OCI-LY7 (cell line): Measurements from ENCODE around the gene ATP2A3.

Experiments used
- CTCF ChIP-seq: fragments of 200-600 bp; sonication (generic); conservative IDR thresholded peaks from 2 replicates; pipeline ENCODE4 v1.5.1; 2014; ENCODE audit warnings: mild to moderate bottlenecking, antibody characterized with exemption, low read length, moderate library complexity, mixed read lengths
- EZH2phosphoT487 ChIP-seq: fragments of 200-600 bp; sonication (generic); IDR thresholded peaks from 2 replicates; pipeline ENCODE4 v1.6.1; 2018; ENCODE audit warnings: low read depth, borderline replicate concordance, mild to moderate bottlenecking, mixed run types, antibody characterized with exemption, low read length, moderate library complexity, mixed read lengths

DNA sequence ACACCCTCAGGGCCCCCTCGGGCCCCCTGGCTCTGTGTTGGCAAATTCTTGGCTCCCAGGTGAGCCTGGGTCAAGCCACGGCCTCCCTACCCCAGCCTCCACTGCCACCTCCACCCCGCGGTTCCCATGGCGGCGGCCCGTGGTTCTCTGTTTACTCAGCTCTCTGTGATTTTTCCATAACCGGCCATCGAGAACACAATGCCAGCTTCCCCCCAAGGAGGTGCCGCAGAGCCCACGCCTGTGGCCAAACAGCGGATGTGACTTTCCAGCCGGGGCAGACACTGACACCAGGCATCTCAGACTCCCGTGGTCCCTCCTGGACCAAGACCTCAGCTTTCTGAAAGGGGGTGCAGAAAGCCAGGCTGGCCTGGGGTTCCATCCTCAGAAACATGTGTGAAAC is 21.6 kb upstream of the ATP2A3 start:
- no peak for TF ChIP-seq CTCF
- TF ChIP-seq EZH2phosphoT487: no peak
